ENCODE results near the gene DES.

Gene DES

DNA sequence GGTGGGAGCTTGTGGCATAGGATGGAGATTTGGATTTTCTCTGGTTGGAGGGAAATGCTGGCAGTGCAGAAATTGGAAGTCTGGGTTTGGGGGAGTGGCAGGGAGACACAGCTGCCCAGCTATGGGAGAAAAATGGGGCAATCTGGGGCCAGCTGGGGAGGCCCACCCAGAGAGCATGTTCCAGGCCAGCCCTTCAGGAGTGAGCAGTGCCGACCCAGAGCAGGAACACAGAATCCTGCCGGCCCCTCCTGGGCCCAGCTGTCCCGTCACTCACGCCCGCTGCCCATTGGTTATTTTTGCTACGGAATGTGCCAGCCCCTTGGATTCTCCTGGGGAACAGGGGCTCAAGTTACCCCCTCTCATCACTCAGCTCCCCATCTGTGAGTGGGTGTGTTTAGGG is 21.3 kb downstream of the DES start:
- no peak overlapping the region for H3K14ac ChIP-seq (ENCODE audit: low read length)
- WGBS, 2 donors (ENCODE audit: extremely low coverage in 2 of 2, insufficient read length in 2 of 2, insufficient replicate concordance in 1 of 2) = no CpG with 5 or more reads among the region's 6 CpGs
- H3K4me2 ChIP-seq (ENCODE audit: insufficient read depth, low read length, poor library complexity, severe bottlenecking) = no peak overlapping the region
- peaks cover 0 to 2% of the 10 kb centered on the region in 2 donors for H3K36me3 ChIP-seq (replicated peaks in 1 of 2; ENCODE audit: control insufficient read depth in 2 of 2, insufficient read depth in 2 of 2, low read length in 2 of 2)
- H3K23ac ChIP-seq (ENCODE audit: low read depth, low read length, poor library complexity) = no peak overlapping the region
- peak overlapping the region; percentile 67 for H2AK5ac ChIP-seq (ENCODE audit: low read depth, low read length)
- no peak overlapping the region for H3K18ac ChIP-seq (ENCODE audit: low read length)
- H3K27ac ChIP-seq (replicated peaks; ENCODE audit: low read length) = no peak overlapping the region
- H2AFZ ChIP-seq (ENCODE audit: low read length) = no peak overlapping the region
- DNase-seq (ENCODE audit: low spot score) = no peak
- no peaks in the 10 kb centered on the region for H3K9me3 ChIP-seq (replicated peaks in 1 of 2; ENCODE audit: control insufficient read depth in 2 of 2, insufficient read depth in 1 of 2, low read depth in 1 of 2, low read length in 2 of 2)
- peak overlapping the region; percentile 39 for H2BK15ac ChIP-seq (ENCODE audit: low read length)
- H2BK12ac ChIP-seq (ENCODE audit: low read length) = no peak overlapping the region
- no peak overlapping the region for H2BK120ac ChIP-seq (ENCODE audit: low read depth, low read length)
- no peaks in the 10 kb centered on the region for H3K79me1 ChIP-seq (ENCODE audit: low read depth, low read length)
- H3K4me1 ChIP-seq (ENCODE audit: control insufficient read depth in 2 of 2, insufficient read depth in 1 of 2, low read depth in 1 of 2, low read length in 2 of 2) = peaks cover 9% of the 10 kb centered on the region in 2 donors
- H3K4ac ChIP-seq (ENCODE audit: low read length) = no peak overlapping the region
- no peak overlapping the region for H3K4me3 ChIP-seq (ENCODE audit: low read length in 2 of 2)
- no peak overlapping the region for H4K91ac ChIP-seq (ENCODE audit: low read depth, low read length, poor library complexity)
- H3K9ac ChIP-seq (ENCODE audit: low read depth, low read length, poor library complexity) = no peak overlapping the region
- no peak overlapping the region for H4K8ac ChIP-seq (ENCODE audit: low read depth, low read length)
- peaks cover 0 to 74% (median 49%) of the 10 kb centered on the region in 3 experiments for H3K27me3 ChIP-seq (ENCODE audit: control insufficient read depth in 3 of 3, insufficient read depth in 3 of 3, low read depth in 1 of 3, low read length in 3 of 3)
- H2BK5ac ChIP-seq (ENCODE audit: low read length) = no peak overlapping the region

- Histone ChIP-seq H3K4ac (ENCODE audit: low read length) (no peak overlapping the region), H2AFZ (ENCODE audit: low read length) (no peak overlapping the region), H2AK5ac (ENCODE audit: low read depth, low read length) (no peak overlapping the region), H3K14ac (ENCODE audit: low read length) (no peak overlapping the region), H2BK12ac (ENCODE audit: low read length) (no peak overlapping the region), H3K4me3 (ENCODE audit: low read length in 2 of 2) (no peak overlapping the region), H3K36me3 (replicated peaks in 1 of 2; ENCODE audit: control insufficient read depth in 2 of 2, insufficient read depth in 2 of 2, low read length in 2 of 2) (peaks cover 0 to 2% of the 10 kb centered on the region in 2 donors), H4K8ac (ENCODE audit: low read depth, low read length) (no peak overlapping the region), H2BK15ac (ENCODE audit: low read length) (no peak overlapping the region), H3K9me3 (replicated peaks in 1 of 2; ENCODE audit: control insufficient read depth in 2 of 2, insufficient read depth in 1 of 2, low read depth in 1 of 2, low read length in 2 of 2) (no peaks in the 10 kb centered on the region), H3K4me2 (ENCODE audit: insufficient read depth, low read length, poor library complexity, severe bottlenecking) (no peak overlapping the region), H4K91ac (ENCODE audit: low read depth, low read length, poor library complexity) (no peak overlapping the region), H3K27ac (replicated peaks; ENCODE audit: low read length) (no peak overlapping the region), H3K18ac (ENCODE audit: low read length) (no peak overlapping the region), H3K27me3 (ENCODE audit: control insufficient read depth in 3 of 3, insufficient read depth in 3 of 3, low read depth in 1 of 3, low read length in 3 of 3) (peaks cover 0 to 63% (median 41%) of the 10 kb centered on the region in 3 experiments), H3K4me1 (ENCODE audit: control insufficient read depth in 2 of 2, insufficient read depth in 1 of 2, low read depth in 1 of 2, low read length in 2 of 2) (peaks cover 12% of the 10 kb centered on the region in 2 donors), H2BK120ac (ENCODE audit: low read depth, low read length) (no peak overlapping the region), H3K79me1 (ENCODE audit: low read depth, low read length) (no peaks in the 10 kb centered on the region), H3K9ac (ENCODE audit: low read depth, low read length, poor library complexity) (no peak overlapping the region), H3K23ac (ENCODE audit: low read depth, low read length, poor library complexity) (no peak overlapping the region), H2BK5ac (ENCODE audit: low read length) (no peak overlapping the region)
- DNase-seq (ENCODE audit: low spot score) = no peak
- WGBS, 2 donors (ENCODE audit: extremely low coverage in 2 of 2, insufficient read length in 2 of 2, insufficient replicate concordance in 1 of 2) = no CpG with 5 or more reads among the region's 6 CpGs
Measured at GRCh38 chr2:219440388-219441256, 22.4 kb downstream of the DES start.

GRCh38 chr2:219441451-219442255 is 23.5 kb downstream of the DES start:
- H3K23ac ChIP-seq (ENCODE audit: low read depth, low read length, poor library complexity) = peak overlapping the region; percentile 1
- no CpG with 5 or more reads among the region's 78 CpGs for WGBS, 2 donors (ENCODE audit: extremely low coverage in 2 of 2, insufficient read length in 2 of 2, insufficient replicate concordance in 1 of 2)
- H2BK12ac ChIP-seq (ENCODE audit: low read length) = no peak overlapping the region
- no peaks in the 10 kb centered on the region for H3K79me1 ChIP-seq (ENCODE audit: low read depth, low read length)
- peak overlapping the region; percentile 94 for H3K18ac ChIP-seq (ENCODE audit: low read length)
- H2AK5ac ChIP-seq (ENCODE audit: low read depth, low read length) = peak overlapping the region; percentile 72
- no peak for DNase-seq (ENCODE audit: low spot score)
- H3K4ac ChIP-seq (ENCODE audit: low read length) = peak overlapping the region; percentile 91
- no peaks in the 10 kb centered on the region for H3K9me3 ChIP-seq (replicated peaks in 1 of 2; ENCODE audit: control insufficient read depth in 2 of 2, insufficient read depth in 1 of 2, low read depth in 1 of 2, low read length in 2 of 2)
- peak overlapping the region; percentile 8 for H2BK15ac ChIP-seq (ENCODE audit: low read length)
- H3K14ac ChIP-seq (ENCODE audit: low read length) = no peak overlapping the region
- peak overlapping the region; percentile 83 for H3K9ac ChIP-seq (ENCODE audit: low read depth, low read length, poor library complexity)
- peaks cover 0 to 2% of the 10 kb centered on the region in 2 donors for H3K36me3 ChIP-seq (replicated peaks in 1 of 2; ENCODE audit: control insufficient read depth in 2 of 2, insufficient read depth in 2 of 2, low read length in 2 of 2)
- H2BK5ac ChIP-seq (ENCODE audit: low read length) = no peak overlapping the region
- H3K27me3 ChIP-seq (ENCODE audit: control insufficient read depth in 3 of 3, insufficient read depth in 3 of 3, low read depth in 1 of 3, low read length in 3 of 3) = peaks cover 0 to 53% (median 31%) of the 10 kb centered on the region in 3 experiments
- peak overlapping the region; percentile 48 to 78 for H3K4me3 ChIP-seq (ENCODE audit: low read length in 2 of 2)
- peaks cover 19 to 22% of the 10 kb centered on the region in 2 donors for H3K4me1 ChIP-seq (ENCODE audit: control insufficient read depth in 2 of 2, insufficient read depth in 1 of 2, low read depth in 1 of 2, low read length in 2 of 2)
- peak overlapping the region; percentile 88 for H2AFZ ChIP-seq (ENCODE audit: low read length)
- H2BK120ac ChIP-seq (ENCODE audit: low read depth, low read length) = no peak overlapping the region
- H3K4me2 ChIP-seq (ENCODE audit: insufficient read depth, low read length, poor library complexity, severe bottlenecking) = peak overlapping the region; percentile 96
- no peak overlapping the region for H3K27ac ChIP-seq (replicated peaks; ENCODE audit: low read length)
- no peak overlapping the region for H4K91ac ChIP-seq (ENCODE audit: low read depth, low read length, poor library complexity)
- peak overlapping the region; percentile 98 for H4K8ac ChIP-seq (ENCODE audit: low read depth, low read length)
